Measurements from ENCODE around the gene ANGPT4. TPM values are rescaled to one million over a fixed set of nuclear protein-coding genes. Genes with fewer than 3 reads are reported as not detected.
A peak's percentile ranks its signal among the peaks of the same experiment; 100 is the strongest.

Gene ANGPT4
- total RNA-seq, 1 donor from 2014 or later = 0.22 TPM

- H3K36me3 Mint-ChIP-seq (ENCODE audit: unreplicated experiment) = peaks cover 10% of the 10 kb centered on the region
- H3K9me3 Mint-ChIP-seq (ENCODE audit: unreplicated experiment) = peaks cover 16% of the 10 kb centered on the region
- TF ChIP-seq, protein P1, sequence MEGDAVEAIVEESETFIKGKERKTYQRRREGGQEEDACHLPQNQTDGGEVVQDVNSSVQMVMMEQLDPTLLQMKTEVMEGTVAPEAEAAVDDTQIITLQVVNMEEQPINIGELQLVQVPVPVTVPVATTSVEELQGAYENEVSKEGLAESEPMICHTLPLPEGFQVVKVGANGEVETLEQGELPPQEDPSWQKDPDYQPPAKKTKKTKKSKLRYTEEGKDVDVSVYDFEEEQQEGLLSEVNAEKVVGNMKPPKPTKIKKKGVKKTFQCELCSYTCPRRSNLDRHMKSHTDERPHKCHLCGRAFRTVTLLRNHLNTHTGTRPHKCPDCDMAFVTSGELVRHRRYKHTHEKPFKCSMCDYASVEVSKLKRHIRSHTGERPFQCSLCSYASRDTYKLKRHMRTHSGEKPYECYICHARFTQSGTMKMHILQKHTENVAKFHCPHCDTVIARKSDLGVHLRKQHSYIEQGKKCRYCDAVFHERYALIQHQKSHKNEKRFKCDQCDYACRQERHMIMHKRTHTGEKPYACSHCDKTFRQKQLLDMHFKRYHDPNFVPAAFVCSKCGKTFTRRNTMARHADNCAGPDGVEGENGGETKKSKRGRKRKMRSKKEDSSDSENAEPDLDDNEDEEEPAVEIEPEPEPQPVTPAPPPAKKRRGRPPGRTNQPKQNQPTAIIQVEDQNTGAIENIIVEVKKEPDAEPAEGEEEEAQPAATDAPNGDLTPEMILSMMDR (IDR thresholded peaks at IDR 0.05; ENCODE audit: partially characterized antibody, unreplicated experiment) = no peak
- H3K27me3 Mint-ChIP-seq (ENCODE audit: unreplicated experiment) = peaks cover 18% of the 10 kb centered on the region
- H3K4me3 Mint-ChIP-seq (ENCODE audit: unreplicated experiment) = peak overlapping the region; percentile 64
- peaks cover 42% of the 10 kb centered on the region for H3K4me1 Mint-ChIP-seq (ENCODE audit: low read depth, unreplicated experiment)
- H3K27ac Mint-ChIP-seq (ENCODE audit: unreplicated experiment) = peak overlapping the region; percentile 98
- DNase-seq = peak; percentile 75
Observed at GRCh38 chr20:822651-823573, 93.2 kb downstream of the ANGPT4 start.

DNA sequence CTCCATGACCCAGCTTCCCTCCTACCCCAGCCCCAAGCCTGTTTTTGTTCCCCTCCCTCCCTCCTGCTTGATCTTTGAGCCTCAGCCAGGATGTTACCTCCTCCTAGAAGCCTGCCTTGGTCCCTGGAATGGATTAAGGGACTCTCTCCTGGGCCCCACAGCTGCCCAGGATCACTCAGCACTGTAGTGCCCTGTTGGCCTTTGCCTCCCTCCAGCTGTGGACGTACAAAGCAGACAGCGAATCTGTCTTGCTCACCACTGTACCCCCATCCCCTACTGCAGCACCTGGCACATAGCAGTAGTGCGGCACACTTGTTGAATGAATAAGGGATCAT, 94.4 kb downstream of the ANGPT4 start:
- Mint-ChIP-seq H3K36me3 (ENCODE audit: unreplicated experiment) (peaks cover 10% of the 10 kb centered on the region), H3K27ac (ENCODE audit: unreplicated experiment) (peak overlapping the region; percentile 77)

DNA sequence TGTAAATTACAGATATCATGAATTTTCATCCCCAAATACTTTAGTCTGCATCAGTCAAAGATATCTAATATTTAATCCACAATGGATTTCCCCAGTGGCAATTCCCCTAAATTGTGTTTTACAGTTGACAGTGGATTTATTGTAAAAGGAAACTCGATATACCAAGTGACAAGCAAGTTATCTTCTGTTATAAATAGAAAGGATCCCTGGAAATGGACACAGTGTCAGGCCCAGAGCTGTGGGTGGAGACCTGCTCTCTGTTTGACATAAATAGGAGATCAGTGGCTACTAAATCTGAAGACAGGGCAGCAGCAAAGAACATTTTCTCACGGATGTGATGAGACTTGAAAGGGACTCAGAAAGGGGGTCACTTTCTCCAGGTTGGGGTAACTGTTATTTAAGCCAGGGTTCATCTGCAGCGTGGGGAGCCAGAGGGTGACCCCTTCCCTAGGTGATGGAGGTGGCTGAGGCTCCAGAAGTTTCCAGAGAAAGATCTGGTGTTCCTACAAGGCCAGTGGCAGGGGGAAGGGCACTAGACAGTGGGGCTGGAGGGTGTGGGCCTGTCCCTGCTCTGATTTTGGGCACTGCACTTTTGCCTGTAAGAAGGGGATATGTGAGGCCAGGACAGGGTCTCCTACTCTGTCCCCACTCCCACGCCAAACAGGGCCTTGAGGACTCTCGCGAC, 94.9 kb downstream of the ANGPT4 start:
- Mint-ChIP-seq H3K36me3 (ENCODE audit: unreplicated experiment) (peaks cover 10% of the 10 kb centered on the region), H3K4me3 (ENCODE audit: unreplicated experiment) (peak overlapping the region; percentile 57), H3K27ac (ENCODE audit: unreplicated experiment) (peak overlapping the region; percentile 77), H3K9me3 (ENCODE audit: unreplicated experiment) (peaks cover 17% of the 10 kb centered on the region), H3K27me3 (ENCODE audit: unreplicated experiment) (peaks cover 19% of the 10 kb centered on the region), H3K4me1 (ENCODE audit: low read depth, unreplicated experiment) (peaks cover 38% of the 10 kb centered on the region)
- TF ChIP-seq, protein P1 (IDR thresholded peaks at IDR 0.05; ENCODE audit: partially characterized antibody, unreplicated experiment) = no peak
- DNase-seq = no peak

More for the DNA sequence above, 94.4 kb downstream of the ANGPT4 start:
- Mint-ChIP-seq H3K27me3 (ENCODE audit: unreplicated experiment) (peaks cover 19% of the 10 kb centered on the region), H3K4me3 (ENCODE audit: unreplicated experiment) (no peak overlapping the region), H3K9me3 (ENCODE audit: unreplicated experiment) (peaks cover 17% of the 10 kb centered on the region), H3K4me1 (ENCODE audit: low read depth, unreplicated experiment) (peaks cover 41% of the 10 kb centered on the region)
- TF ChIP-seq, protein P1 (IDR thresholded peaks at IDR 0.05; ENCODE audit: partially characterized antibody, unreplicated experiment) = no peak
- no peak for DNase-seq

DNA sequence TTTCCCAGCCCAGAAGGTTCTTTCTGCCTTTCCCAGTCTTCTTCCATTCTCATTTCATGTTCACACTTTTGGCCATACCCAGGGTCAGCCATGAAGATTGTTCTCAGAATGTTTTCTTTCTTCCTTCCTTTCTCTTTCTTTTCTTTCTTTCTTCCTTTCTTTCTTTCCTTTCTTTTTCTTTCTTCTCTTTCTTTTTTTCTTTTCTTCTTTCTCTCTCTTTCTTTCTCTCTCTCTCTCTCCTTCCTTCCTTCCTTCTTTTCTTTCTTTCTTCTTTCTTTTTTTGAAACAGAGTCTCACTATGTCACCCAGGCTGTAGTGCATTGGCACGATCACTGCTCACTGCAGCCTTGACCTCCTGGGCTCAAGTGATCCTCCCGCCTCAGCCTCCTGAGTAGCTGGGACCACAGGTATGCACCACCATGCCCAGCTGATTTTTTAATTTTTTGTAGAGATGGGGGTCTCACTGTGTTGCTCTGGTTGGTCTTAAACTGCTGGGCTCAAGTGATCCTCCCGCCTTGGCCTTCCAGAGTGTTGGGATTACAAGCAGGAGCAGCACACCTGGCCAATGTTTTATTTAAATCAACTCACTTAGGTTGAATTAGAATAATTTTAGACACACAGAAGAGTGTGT, 95.7 kb downstream of the ANGPT4 start:
- Mint-ChIP-seq H3K36me3 (ENCODE audit: unreplicated experiment) (peaks cover 6% of the 10 kb centered on the region), H3K4me1 (ENCODE audit: low read depth, unreplicated experiment) (peaks cover 37% of the 10 kb centered on the region), H3K4me3 (ENCODE audit: unreplicated experiment) (no peak overlapping the region), H3K27ac (ENCODE audit: unreplicated experiment) (peak overlapping the region; percentile 37), H3K9me3 (ENCODE audit: unreplicated experiment) (peaks cover 14% of the 10 kb centered on the region), H3K27me3 (ENCODE audit: unreplicated experiment) (peaks cover 16% of the 10 kb centered on the region)
- DNase-seq = no peak
- TF ChIP-seq, protein P1 (IDR thresholded peaks at IDR 0.05; ENCODE audit: partially characterized antibody, unreplicated experiment) = no peak

Other genes with a start within 250 kb of the ANGPT4 start
- 28.0 TPM for gene SCRT2, start 240.5 kb downstream of the ANGPT4 start, total RNA-seq (ENCODE audit: unreplicated experiment)
- gene SLC52A3, start 147.8 kb downstream of the ANGPT4 start, total RNA-seq (ENCODE audit: unreplicated experiment) = not detected
- gene FAM110A, start 82.6 kb downstream of the ANGPT4 start, total RNA-seq (ENCODE audit: unreplicated experiment) = 152 TPM
- gene RSPO4, start 86.0 kb upstream of the ANGPT4 start, total RNA-seq (ENCODE audit: unreplicated experiment) = 0.86 TPM
- 241 TPM for gene PSMF1, start 202.3 kb upstream of the ANGPT4 start, total RNA-seq (ENCODE audit: unreplicated experiment)

All from glutamatergic neuron (in vitro differentiated cells).